HCT116 (cell line): ENCODE data around the gene OPCML. TPM values are rescaled to one million over a fixed set of nuclear protein-coding genes. Genes with fewer than 3 reads are reported as not detected.

ENCODE experiments used
- ATAC-seq: fragments of 200-7000 bp; cut with Tn5 transposase; 2 replicates; pipeline ENCODE4 v1.9.1; 2020; ENCODE audit warnings: mild to moderate bottlenecking, moderate library complexity
- BruUV-seq: library from RNA; stranded (reverse); fragments of 400-500 nt; replicated peaks from 2 replicates; lab custom pipeline; 2021; lab: Mats Ljungman, UMichigan
- CTCF ChIA-PET: fragments of 300-600 bp; sonication (Branson Sonifier 250); formaldehyde crosslinking; loops from one replicate; lab custom pipeline; 2021; ENCODE audit warnings: antibody characterized with exemption; lab: Charles Lee
- POLR2A ChIA-PET: fragments of 300-600, 350-600 bp; sonication (Branson Sonifier 250); formaldehyde crosslinking; loops from one replicate; lab custom pipeline; 2021; ENCODE audit warnings: antibody characterized with exemption; lab: Charles Lee
- RAD21 ChIA-PET, 2 experiments: fragments of 300-600 bp; sonication (Branson Sonifier 250); formaldehyde crosslinking; loops; one replicate each; lab custom pipeline; 2023; ENCODE audit warnings: low total read pairs in 2 of 2; ENCODE audit not compliant: uncharacterized antibody in 2 of 2, unreplicated experiment in 2 of 2, low non-redundant PET in 1 of 2; lab: Charles Lee
- DNase-seq: peaks from one replicate; pipeline ENCODE4 v3.0.0-alpha.2; 2010; ENCODE audit warnings: low read depth, low spot score
- H2AFZ ChIP-seq: fragments of 200-600 bp; shearing (Covaris generic), sonication (generic); 2 replicates; pipeline ENCODE4 v1.6.1; 2017; ENCODE audit warnings: low read depth, mixed run types, mixed read lengths, antibody characterized with exemption, low read length; ENCODE audit not compliant: poor library complexity, severe bottlenecking
- H3K27ac ChIP-seq: 2 replicates; pipeline ENCODE4 v1.5.1; 2012; ENCODE audit warnings: low read depth, low read length
- H3K27me3 ChIP-seq: fragments of 200-600 bp; sonication (generic); 2 replicates; pipeline ENCODE4 v1.6.1; 2016; ENCODE audit warnings: mixed run types, low read length, mixed read lengths; ENCODE audit not compliant: insufficient read depth
- H3K36me3 ChIP-seq, 2 experiments: fragments of 200-500 bp in 1 of 2; fragments of 200-600 bp in 1 of 2; sonication (Bioruptor generic) in 1 of 2; sonication (generic) in 1 of 2; 2 replicates each; pipeline versions ENCODE4 v1.5.1 to v1.6.1; 2014 to 2016; ENCODE audit warnings: low read length in 2 of 2, inconsistent platforms in 1 of 2, mixed read lengths in 1 of 2, mixed run types in 1 of 2; ENCODE audit not compliant: insufficient read depth in 2 of 2, control insufficient read depth in 1 of 2
- H3K4me1 ChIP-seq, 2 experiments: fragments of 200-600 bp in 1 of 2; sonication (generic) in 1 of 2; 2 replicates each; pipeline versions ENCODE4 v1.5.1 to v1.6.1; 2012 to 2017; ENCODE audit warnings: low read length in 2 of 2, inconsistent platforms in 1 of 2, mild to moderate bottlenecking in 1 of 2, mixed read lengths in 1 of 2, mixed run types in 1 of 2, moderate library complexity in 1 of 2; ENCODE audit not compliant: insufficient read depth in 2 of 2, control insufficient read depth in 1 of 2
- H3K4me2 ChIP-seq: fragments of 200-600 bp; sonication (generic); 2 replicates; pipeline ENCODE4 v1.6.1; 2017; ENCODE audit warnings: mixed run types, low read length, mixed read lengths
- H3K4me3 ChIP-seq, 2 experiments: fragments of 200-600 bp in 1 of 2; sonication (generic) in 1 of 2; replicated peaks in 1 of 2; 2 replicates each; pipeline ENCODE4 v1.5.1; 2011 to 2016; ENCODE audit warnings: low read length in 2 of 2, control low read depth in 1 of 2, low read depth in 1 of 2, mild to moderate bottlenecking in 1 of 2, mixed read lengths in 1 of 2, mixed run types in 1 of 2
- H3K79me2 ChIP-seq: fragments of 200-600 bp; sonication (generic); 2 replicates; pipeline ENCODE4 v1.6.1; 2017; ENCODE audit warnings: mild to moderate bottlenecking, mixed run types, low read length, moderate library complexity, mixed read lengths; ENCODE audit not compliant: insufficient read depth
- H3K9ac ChIP-seq: fragments of 200-600 bp; sonication (generic); 2 replicates; pipeline ENCODE4 v1.6.1; 2016; ENCODE audit warnings: low read length, mixed read lengths
- H3K9me2 ChIP-seq: fragments of 200-600 bp; sonication (generic), shearing (Covaris generic); 2 replicates; pipeline ENCODE4 v1.6.1; 2017; ENCODE audit warnings: mixed run types, mild to moderate bottlenecking, moderate library complexity; ENCODE audit not compliant: insufficient read depth
- H3K9me3 ChIP-seq, 2 experiments: fragments of 200-500 bp in 1 of 2; fragments of 200-600 bp in 1 of 2; sonication (Bioruptor generic) in 1 of 2; sonication (generic) in 1 of 2; 2 replicates each; pipeline ENCODE4 v1.6.1; 2014 to 2017; ENCODE audit warnings: low read length in 2 of 2, mixed read lengths in 2 of 2, inconsistent platforms in 1 of 2, low read depth in 1 of 2, mild to moderate bottlenecking in 1 of 2, mixed run types in 1 of 2, moderate library complexity in 1 of 2; ENCODE audit not compliant: control insufficient read depth in 1 of 2, insufficient read depth in 1 of 2
- H4K20me1 ChIP-seq: fragments of 200-600 bp; sonication (generic), shearing (Covaris generic); 2 replicates; pipeline ENCODE4 v1.6.1; 2017; ENCODE audit warnings: mixed run types, mild to moderate bottlenecking, moderate library complexity; ENCODE audit not compliant: insufficient read depth
- ATF3 ChIP-seq: IDR thresholded peaks from 2 replicates; pipeline ENCODE4 v1.6.1; 2012
- CBX3 ChIP-seq: IDR thresholded peaks from 2 replicates; pipeline ENCODE4 v1.6.1; 2012; ENCODE audit warnings: low read depth
- CTCF ChIP-seq, 3 experiments: fragments of 200-600 bp in 1 of 3; sonication (generic) in 1 of 3; IDR thresholded peaks in 2 of 3; conservative IDR thresholded peaks in 1 of 3; 2 replicates each; pipeline ENCODE4 v1.5.1; 2012 to 2017; ENCODE audit warnings: low read depth in 2 of 3, low read length in 2 of 3, antibody characterized with exemption in 1 of 3, borderline replicate concordance in 1 of 3, control low read depth in 1 of 3, mild to moderate bottlenecking in 1 of 3, mixed read lengths in 1 of 3, mixed run types in 1 of 3, moderate library complexity in 1 of 3; ENCODE audit not compliant: insufficient read depth in 1 of 3
- ELF1 ChIP-seq: IDR thresholded peaks from 2 replicates; pipeline ENCODE4 v1.6.1; 2012; ENCODE audit warnings: low read depth, borderline replicate concordance
- EZH2 ChIP-seq: fragments of 200-600 bp; sonication (generic); IDR thresholded peaks from 2 replicates; pipeline ENCODE4 v1.6.1; 2017; ENCODE audit warnings: antibody characterized with exemption, mixed run types
- EZH2phosphoT487 ChIP-seq: fragments of 200-600 bp; IDR thresholded peaks from 2 replicates; pipeline ENCODE4 v1.6.1; 2018; ENCODE audit warnings: antibody characterized with exemption, borderline replicate concordance
- FOSL1 ChIP-seq: IDR thresholded peaks from 2 replicates; pipeline ENCODE4 v1.6.1; 2012; ENCODE audit warnings: low read depth
- JUND ChIP-seq: IDR thresholded peaks from 2 replicates; pipeline ENCODE4 v1.6.1; 2012
- MAX ChIP-seq: IDR thresholded peaks from 2 replicates; pipeline ENCODE4 v1.6.1; 2012
- POLR2A ChIP-seq: IDR thresholded peaks from 2 replicates; pipeline ENCODE4 v1.7.0; 2011; ENCODE audit warnings: borderline replicate concordance; ENCODE audit not compliant: insufficient read depth, insufficient read length; ENCODE audit errors: extremely low read depth
- POLR2AphosphoS5 ChIP-seq: IDR thresholded peaks from 2 replicates; pipeline ENCODE4 v1.6.1; 2011; ENCODE audit warnings: mild to moderate bottlenecking, low read depth, low read length, moderate library complexity
- SIN3A ChIP-seq: IDR thresholded peaks from 2 replicates; pipeline ENCODE4 v1.6.1; 2012; ENCODE audit warnings: low read depth
- SP1 ChIP-seq: IDR thresholded peaks from 2 replicates; pipeline ENCODE4 v1.6.1; 2012; ENCODE audit warnings: low read depth
- SRF ChIP-seq: IDR thresholded peaks from 2 replicates; pipeline ENCODE4 v1.6.1; 2012; ENCODE audit warnings: low read depth
- TCF7L2 ChIP-seq: IDR thresholded peaks from 2 replicates; pipeline ENCODE4 v1.7.0; 2011; ENCODE audit warnings: borderline replicate concordance, inconsistent platforms; ENCODE audit not compliant: insufficient read depth, insufficient read length; ENCODE audit errors: extremely low read depth
- YY1 ChIP-seq: IDR thresholded peaks from 2 replicates; pipeline ENCODE4 v1.6.1; 2011; ENCODE audit warnings: low read length, low read depth, moderate library complexity, mild to moderate bottlenecking; ENCODE audit not compliant: insufficient replicate concordance; ENCODE audit errors: extremely low read depth
- ZBTB33 ChIP-seq: IDR thresholded peaks from 2 replicates; pipeline ENCODE4 v1.6.1; 2011; ENCODE audit warnings: mild to moderate bottlenecking, low read length, moderate library complexity; ENCODE audit not compliant: insufficient replicate concordance; ENCODE audit errors: extremely low read depth
- ZFX ChIP-seq: fragments of 450-650 bp; IDR thresholded peaks from 2 replicates; pipeline ENCODE4 v1.6.1; 2017
- ZNF274 ChIP-seq: fragments of 200-500 bp; sonication (Bioruptor generic); IDR thresholded peaks from 2 replicates; pipeline ENCODE4 v1.6.1; 2014; ENCODE audit warnings: mild to moderate bottlenecking, low read depth, low read length, inconsistent platforms
- intact Hi-C: fragments of 100-400 bp; cut with micrococcal nuclease; formaldehyde crosslinking; loops from 2 replicates; pipeline ENCODE4 v1.10.0; 2022
- total RNA-seq: library from RNA; stranded (reverse); gene quantifications from one replicate; pipeline ENCODE4 v1.2.1, GENCODE V29; 2021; ENCODE audit not compliant: unreplicated experiment

Gene OPCML
- total RNA-seq, 1 experiment from 2014 or later = not detected

- no peaks in the 10 kb centered on the region for H4K20me1 ChIP-seq
- H3K4me2 ChIP-seq = no peak overlapping the region
- no TSS peak for BruUV-seq
- ChIA-PET RAD21 (no interaction called here), POLR2A (no interaction called here), CTCF (no interaction called here)
- no peak overlapping the region for H2AFZ ChIP-seq
- H3K9me2 ChIP-seq = no peaks in the 10 kb centered on the region
- H3K4me1 ChIP-seq = no peaks in the 10 kb centered on the region
- no peak for DNase-seq
- TF ChIP-seq CTCF (IDR thresholded peaks at IDR 0.05 in 2 of 3, conservative IDR thresholded peaks at IDR 0.05 in 1 of 3; ENCODE audit: borderline replicate concordance in 1 of 3, insufficient read depth in 1 of 3, low read depth in 2 of 3, low read length in 2 of 3) (no peak), FOSL1 (no peak), EZH2phosphoT487 (no peak), TCF7L2 (no peak), MAX (no peak), POLR2A (no peak), ZFX (no peak), SIN3A (no peak), ATF3 (no peak), SRF (no peak), CBX3 (no peak), POLR2AphosphoS5 (no peak), ELF1 (no peak), ZBTB33 (no peak), JUND (no peak), ZNF274 (no peak), YY1 (no peak), EZH2 (no peak), SP1 (no peak)
- H3K79me2 ChIP-seq = no peaks in the 10 kb centered on the region
- no peaks in the 10 kb centered on the region for H3K36me3 ChIP-seq
- no peak for ATAC-seq
- H3K9ac ChIP-seq = no peak overlapping the region
- peaks cover 3 to 11% of the 10 kb centered on the region in 2 experiments; a peak in 2 of 4 replicates for H3K9me3 ChIP-seq
- intact Hi-C loops = no loop called here
- H3K27ac ChIP-seq = no peak overlapping the region
- H3K4me3 ChIP-seq = no peak overlapping the region
- no peaks in the 10 kb centered on the region for H3K27me3 ChIP-seq
Observed at GRCh38 chr11:133176748-133177147, 355.6 kb downstream of the OPCML start.
